Lung microvascular endothelial cell (primary cell): ENCODE data around the gene MEIS1. TPM values are rescaled to one million over a fixed set of nuclear protein-coding genes. Genes with fewer than 3 reads are reported as not detected.

Experiments
- DNase-seq, 2 donors: peaks; one replicate each; pipeline versions ENCODE4 v3.0.0 to v3.0.0-alpha.2; 2010; ENCODE audit warnings: low read depth in 2 of 2
- total RNA-seq: library from RNA; depleted of rRNA; stranded (reverse); fragments of >200 nt; gene quantifications from 2 replicates; pipeline ENCODE4 v1.2.1, GENCODE V29; 2014

MEIS1 gene
- total RNA-seq, 1 donor from 2014 or later, result 8.9 TPM

- peak in 1 of 2 donors; percentile 54 for DNase-seq
Observed at GRCh38 chr2:66565291-66565690, 130.4 kb downstream of the MEIS1 start.

- no peak for DNase-seq
Observed at GRCh38 chr2:66566726-66567399, 131.9 kb downstream of the MEIS1 start.

- no peak for DNase-seq
Observed at GRCh38 chr2:66567729-66568128, 132.8 kb downstream of the MEIS1 start.

GRCh38 chr2:66568650-66569300 lies 133.8 kb downstream of the MEIS1 start:
- DNase-seq, result no peak

DNA sequence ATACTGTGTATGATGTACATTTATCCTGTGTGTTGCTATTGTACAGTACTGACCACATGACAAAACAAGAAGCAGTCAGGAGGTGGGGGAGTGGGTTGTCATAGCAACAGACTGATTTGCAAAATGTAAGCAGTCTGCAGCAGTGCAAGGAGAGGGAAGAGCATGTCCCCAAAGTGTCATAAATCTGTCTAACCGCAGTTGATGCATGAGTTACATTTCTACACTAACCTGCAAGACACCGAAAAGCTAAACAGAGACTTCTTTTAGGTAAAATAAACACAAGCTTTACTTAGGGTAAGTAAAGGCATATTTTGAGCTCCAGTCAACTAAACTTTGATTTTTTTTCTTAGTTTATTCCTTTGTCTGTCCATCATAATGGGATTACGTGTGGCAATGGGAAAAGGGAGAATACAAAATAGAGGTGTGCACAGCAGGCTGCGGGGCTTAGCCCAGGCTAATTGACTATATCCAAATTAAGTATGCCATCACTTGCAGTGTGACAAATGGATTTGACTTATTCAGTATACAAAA lies 134.5 kb downstream of the MEIS1 start:
- peak in 1 of 2 donors; percentile 55 for DNase-seq

DNA sequence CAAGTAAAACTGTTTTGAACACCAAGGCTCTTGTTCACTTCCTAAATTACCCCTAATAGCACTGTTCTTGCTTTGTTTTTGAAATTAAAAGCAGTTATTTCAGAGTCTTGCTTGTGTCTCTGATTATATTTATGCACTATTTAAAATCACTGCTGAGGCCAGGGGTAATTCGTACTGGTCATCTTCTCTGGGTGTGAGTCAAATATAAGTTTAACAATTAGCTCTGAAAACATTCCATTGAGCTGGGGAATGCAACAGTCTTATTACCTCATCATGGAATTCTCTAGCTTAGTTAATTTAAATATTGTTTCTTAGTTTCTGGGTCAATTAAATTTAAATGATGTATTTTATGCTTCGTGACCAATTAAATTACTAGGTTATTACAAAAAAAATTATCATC lies 135.0 kb downstream of the MEIS1 start:
- DNase-seq, result no peak

DNA sequence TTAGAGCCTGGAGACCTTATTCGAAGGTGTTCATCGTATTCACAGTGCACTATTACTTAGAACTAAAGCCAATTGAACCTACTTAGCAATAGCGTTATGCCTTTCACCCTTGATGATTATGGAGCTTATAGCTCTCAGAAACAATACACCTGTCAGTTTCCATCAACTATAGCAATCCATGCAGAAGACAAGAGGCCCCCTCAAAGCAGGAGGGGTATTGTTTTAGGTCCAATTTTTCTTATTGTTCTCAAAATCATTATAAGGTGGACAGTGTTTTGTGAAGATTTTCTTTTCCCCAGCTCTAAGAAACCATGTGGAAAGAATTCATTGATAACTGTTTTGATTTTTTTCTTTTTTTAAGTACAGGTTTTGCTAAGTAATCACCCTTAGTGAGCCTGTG lies 135.5 kb downstream of the MEIS1 start:
- DNase-seq, result no peak

GRCh38 chr2:66571918-66572317 lies 137.0 kb downstream of the MEIS1 start:
- DNase-seq, result no peak

- no peak for DNase-seq
Observed at GRCh38 chr2:66572391-66572790, 137.5 kb downstream of the MEIS1 start.

DNA sequence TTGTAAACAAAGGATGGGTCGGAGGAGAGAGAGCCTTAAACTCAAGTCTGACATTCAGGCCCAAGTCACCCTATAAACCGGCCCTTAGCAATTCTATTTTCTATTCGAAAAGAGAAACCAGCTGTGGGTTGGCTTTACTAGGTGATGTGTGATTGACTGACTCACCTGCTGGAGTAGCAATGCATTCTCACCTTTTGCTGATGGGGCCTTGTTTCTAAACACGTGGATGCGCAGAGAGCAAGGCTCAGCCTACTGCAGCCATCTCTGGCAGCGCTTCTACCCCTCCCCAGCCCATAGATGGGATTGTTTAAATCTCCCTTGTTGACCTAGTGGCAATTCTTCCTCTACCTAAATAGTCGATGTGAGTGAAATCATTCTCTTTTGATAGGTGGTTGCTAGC lies 138.5 kb downstream of the MEIS1 start:
- DNase-seq, result no peak

DNA sequence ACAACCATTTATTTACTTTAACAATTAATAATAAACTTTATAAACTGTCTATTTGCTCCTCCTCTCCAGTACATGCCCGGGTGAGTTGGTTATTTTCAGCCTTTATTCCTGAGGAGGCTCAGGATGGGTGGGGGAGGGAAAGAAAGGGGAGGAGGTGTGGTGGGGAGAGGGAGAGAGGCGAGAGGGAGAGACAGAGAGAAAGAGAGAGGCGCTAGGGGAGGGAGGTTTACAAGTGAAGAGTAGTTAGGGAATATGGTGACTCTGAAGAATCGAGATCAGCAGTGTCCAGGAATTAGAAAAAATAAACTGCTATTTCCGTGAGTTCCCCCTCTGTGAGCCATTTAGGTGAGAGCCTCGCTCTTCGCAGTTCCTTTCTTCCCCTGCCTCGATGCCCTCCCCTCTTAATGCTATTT lies 138.9 kb downstream of the MEIS1 start:
- DNase-seq, result no peak

DNA sequence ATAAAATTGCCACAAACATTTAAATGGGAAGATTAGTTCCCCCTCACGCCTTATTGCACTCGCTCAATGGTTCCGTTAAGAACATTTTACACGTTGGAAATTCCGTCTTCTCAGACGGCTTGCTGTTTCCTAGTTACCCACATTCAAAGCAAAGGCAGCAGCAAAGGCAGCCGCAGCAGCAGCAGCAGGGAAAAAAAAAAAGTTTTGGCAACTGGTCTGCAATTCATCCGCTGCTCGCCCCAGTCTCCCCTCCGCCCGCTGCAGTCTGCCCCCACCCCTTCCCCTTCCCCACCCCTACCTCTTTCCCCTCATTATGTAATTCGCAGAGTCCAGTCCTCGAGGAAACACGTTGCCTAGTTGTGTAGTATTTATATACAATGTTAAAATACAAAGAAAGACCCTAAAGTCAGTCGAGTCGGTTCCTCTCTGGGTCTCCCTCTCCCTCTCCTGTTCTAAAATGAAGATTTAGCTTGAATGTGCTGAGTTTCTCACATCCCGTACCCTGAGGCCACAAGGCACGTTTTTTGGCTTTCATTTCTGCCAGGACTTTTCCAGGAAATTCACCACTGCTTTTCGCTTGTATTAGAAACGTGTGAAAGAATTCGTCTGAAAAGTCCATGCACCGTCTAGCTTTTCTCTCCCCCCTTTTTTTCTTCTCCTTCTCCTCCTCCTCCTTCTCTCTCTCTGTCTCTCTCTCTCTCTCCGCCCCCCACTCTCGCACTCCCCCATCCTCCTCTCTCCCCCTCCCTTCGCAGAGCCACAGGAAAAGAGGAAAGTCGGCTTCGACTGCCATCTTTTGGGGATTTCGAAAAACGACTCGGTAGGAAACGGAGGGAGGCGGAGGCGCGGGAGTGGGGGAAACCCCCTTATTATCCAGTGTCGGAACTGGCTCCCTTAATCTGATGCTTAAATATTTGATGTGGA lies 140.0 kb downstream of the MEIS1 start:
- peak; percentile 87 to 90 for DNase-seq

DNA sequence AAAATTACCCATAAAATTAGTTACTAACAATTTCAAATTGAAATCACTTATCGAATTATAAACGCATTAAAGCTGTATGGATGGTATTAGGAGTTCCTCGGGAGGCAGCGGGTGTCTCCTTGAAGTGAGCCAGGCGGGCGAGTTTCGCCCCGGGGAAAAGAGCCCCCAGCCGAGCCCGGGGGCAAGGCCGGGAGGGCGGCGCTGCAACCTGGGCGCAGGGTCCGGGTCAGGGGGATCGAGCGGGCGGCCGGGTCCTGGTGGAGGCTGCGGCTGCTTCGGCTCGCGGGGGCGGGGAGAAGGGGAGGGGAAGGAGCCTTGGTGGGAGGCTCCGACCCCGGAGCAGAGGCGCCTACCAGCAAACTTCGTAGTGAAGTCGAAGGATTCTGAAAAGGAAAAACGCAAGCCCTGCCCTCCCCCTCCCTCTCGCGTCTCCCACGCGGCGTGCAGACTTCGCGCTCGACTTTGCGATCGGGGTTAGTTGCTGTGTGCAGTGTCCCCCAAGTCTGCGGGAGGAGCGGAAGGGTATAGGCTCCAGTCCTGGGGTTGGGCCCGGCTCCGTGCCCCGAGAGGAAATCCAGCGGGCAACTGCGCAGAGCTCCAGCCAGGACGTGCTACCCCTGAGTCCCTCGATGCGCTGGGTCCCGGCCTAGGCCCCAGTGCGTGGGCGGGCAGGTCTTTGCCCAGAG lies 140.8 kb downstream of the MEIS1 start:
- DNase-seq, result peak in 1 of 2 donors; percentile 29

DNA sequence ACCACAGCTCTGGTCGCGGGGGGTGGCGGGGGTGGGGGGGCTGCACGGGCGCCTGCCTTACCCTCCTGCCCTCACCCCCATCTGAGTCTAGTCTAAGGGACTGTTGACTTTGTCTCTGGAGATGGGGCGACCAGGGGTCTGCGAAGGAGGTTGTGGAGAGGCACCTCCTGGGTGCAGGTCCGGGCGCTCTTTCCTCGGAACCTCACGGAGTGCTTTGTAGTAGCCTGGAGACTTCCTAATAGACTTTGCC lies 141.3 kb downstream of the MEIS1 start:
- DNase-seq, result no peak

GRCh38 chr2:66576561-66577320 lies 141.8 kb downstream of the MEIS1 start:
- peak in 1 of 2 donors; percentile 37 for DNase-seq

DNA sequence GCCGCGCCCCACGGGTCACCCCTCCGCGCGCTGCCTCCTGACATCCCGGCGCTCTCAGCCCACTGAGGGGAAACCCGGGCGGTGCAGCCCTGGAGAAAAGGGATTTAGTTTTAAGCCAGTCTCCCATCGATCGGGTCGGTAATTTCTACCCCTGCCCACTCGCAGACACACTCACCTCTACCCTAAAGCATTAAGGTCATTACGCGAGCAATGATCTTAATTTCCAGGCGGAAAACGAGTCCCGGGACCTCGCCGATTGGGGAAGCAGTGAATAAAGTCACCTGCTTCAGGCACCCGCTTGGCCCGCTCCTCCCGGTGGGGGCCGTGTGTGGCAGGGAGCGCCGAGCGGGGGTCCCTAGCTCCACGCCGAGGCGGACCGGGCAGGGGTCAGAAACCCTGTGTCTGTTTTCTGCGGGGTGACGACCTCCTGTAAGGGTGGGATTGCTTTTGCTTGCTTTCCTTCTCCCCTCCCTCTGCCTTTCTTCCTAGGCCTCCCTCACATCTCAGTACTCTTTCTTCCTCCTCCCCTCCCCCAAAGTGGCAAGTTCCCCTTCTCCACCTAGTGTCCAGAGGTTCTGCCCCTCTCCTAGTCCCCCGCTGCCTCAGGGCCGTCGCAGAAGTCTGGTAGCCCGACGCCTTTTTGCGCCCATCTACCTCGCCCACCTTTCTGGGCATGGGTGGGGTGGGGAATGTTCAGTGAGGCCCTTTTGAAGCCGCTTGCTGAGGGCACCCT lies 142.6 kb downstream of the MEIS1 start:
- DNase-seq, result peak in 1 of 2 donors; percentile 21

- DNase-seq, result no peak
Observed at GRCh38 chr2:66578054-66578686, 143.2 kb downstream of the MEIS1 start.

GRCh38 chr2:66578687-66579106 lies 143.8 kb downstream of the MEIS1 start:
- no peak for DNase-seq
